ENCODE data around the gene HMX1. TPM values are rescaled to one million over a fixed set of nuclear protein-coding genes. Genes with fewer than 3 reads are reported as not detected.

HMX1 gene
- total and polyA plus RNA-seq, 10 of the 15 experiments (the other 5 are each of a cell fraction or from before 2014, with no cell fraction given), result not detected

- Histone ChIP-seq H4K20me1 (ENCODE audit: control insufficient read depth, insufficient read depth) (no peaks in the 10 kb centered on the region), H3K9me3 (replicated peaks; ENCODE audit: control insufficient read depth, insufficient read depth, low read length) (no peaks in the 10 kb centered on the region; the same call in 2 of the 3 replicates), H3K36me3 (ENCODE audit: control insufficient read depth in 2 of 2, insufficient read depth in 2 of 2, low read length in 1 of 2) (no peaks in the 10 kb centered on the region), H3K4me1 (ENCODE audit: control insufficient read depth, insufficient read depth, low read length) (no peaks in the 10 kb centered on the region), H3K79me2 (ENCODE audit: control insufficient read depth, insufficient read depth, low read length) (no peaks in the 10 kb centered on the region), H3K27ac (ENCODE audit: control insufficient read depth, insufficient read depth) (no peak overlapping the region), H3K27me3 (replicated peaks in 1 of 2; ENCODE audit: control insufficient read depth in 2 of 2, insufficient read depth in 2 of 2, low read length in 1 of 2) (no peaks in the 10 kb centered on the region; a peak in 1 of 4 replicates), H3K9ac (ENCODE audit: control insufficient read depth, insufficient read depth, low read length) (no peak overlapping the region), H3K4me2 (ENCODE audit: control insufficient read depth, insufficient read depth) (no peak overlapping the region), H2AFZ (ENCODE audit: control insufficient read depth, low read depth, low read length) (no peak overlapping the region), H3K4me3 (no peak overlapping the region)
- FAIRE-seq (no peak), ATAC-seq (no peak), DNase-seq (ENCODE audit: low read depth, low spot score) (no peak)
- no TSS peak for BruUV-seq (replicated peaks)
- TF ChIP-seq RELA (IDR thresholded peaks at IDR 0.05; ENCODE audit: borderline replicate concordance, partially characterized antibody), result no peak
- TF ChIP-seq, protein P1, sequence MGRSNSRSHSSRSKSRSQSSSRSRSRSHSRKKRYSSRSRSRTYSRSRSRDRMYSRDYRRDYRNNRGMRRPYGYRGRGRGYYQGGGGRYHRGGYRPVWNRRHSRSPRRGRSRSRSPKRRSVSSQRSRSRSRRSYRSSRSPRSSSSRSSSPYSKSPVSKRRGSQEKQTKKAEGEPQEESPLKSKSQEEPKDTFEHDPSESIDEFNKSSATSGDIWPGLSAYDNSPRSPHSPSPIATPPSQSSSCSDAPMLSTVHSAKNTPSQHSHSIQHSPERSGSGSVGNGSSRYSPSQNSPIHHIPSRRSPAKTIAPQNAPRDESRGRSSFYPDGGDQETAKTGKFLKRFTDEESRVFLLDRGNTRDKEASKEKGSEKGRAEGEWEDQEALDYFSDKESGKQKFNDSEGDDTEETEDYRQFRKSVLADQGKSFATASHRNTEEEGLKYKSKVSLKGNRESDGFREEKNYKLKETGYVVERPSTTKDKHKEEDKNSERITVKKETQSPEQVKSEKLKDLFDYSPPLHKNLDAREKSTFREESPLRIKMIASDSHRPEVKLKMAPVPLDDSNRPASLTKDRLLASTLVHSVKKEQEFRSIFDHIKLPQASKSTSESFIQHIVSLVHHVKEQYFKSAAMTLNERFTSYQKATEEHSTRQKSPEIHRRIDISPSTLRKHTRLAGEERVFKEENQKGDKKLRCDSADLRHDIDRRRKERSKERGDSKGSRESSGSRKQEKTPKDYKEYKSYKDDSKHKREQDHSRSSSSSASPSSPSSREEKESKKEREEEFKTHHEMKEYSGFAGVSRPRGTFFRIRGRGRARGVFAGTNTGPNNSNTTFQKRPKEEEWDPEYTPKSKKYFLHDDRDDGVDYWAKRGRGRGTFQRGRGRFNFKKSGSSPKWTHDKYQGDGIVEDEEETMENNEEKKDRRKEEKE (IDR thresholded peaks at IDR 0.05), result no peak
- no peak for TF ChIP-seq PAX5 (IDR thresholded peaks at IDR 0.05; ENCODE audit: borderline replicate concordance, low read depth, low read length)
- TF ChIP-seq ZNF217 (IDR thresholded peaks at IDR 0.05), result no peak
- TF ChIP-seq EGR1 (IDR thresholded peaks at IDR 0.05; ENCODE audit: borderline replicate concordance in 1 of 2, low read depth in 2 of 2, low read length in 2 of 2), result no peak
- no peak for TF ChIP-seq MLLT1 (IDR thresholded peaks at IDR 0.05)
- TF ChIP-seq SIN3A (IDR thresholded peaks at IDR 0.05; ENCODE audit: low read depth, low read length), result no peak
- TF ChIP-seq EZH2 (IDR thresholded peaks at IDR 0.05; ENCODE audit: borderline replicate concordance, control insufficient read depth, low read depth, low read length), result no peak
- TF ChIP-seq KDM1A (IDR thresholded peaks at IDR 0.05; ENCODE audit: borderline replicate concordance), result no peak
- TF ChIP-seq E4F1 (IDR thresholded peaks at IDR 0.05; ENCODE audit: borderline replicate concordance, partially characterized antibody), result no peak
- TF ChIP-seq SIX5 (IDR thresholded peaks at IDR 0.05; ENCODE audit: low read depth, low read length, severe bottlenecking), result no peak
- no peak for TF ChIP-seq BHLHE40 (IDR thresholded peaks at IDR 0.05; ENCODE audit: borderline replicate concordance in 1 of 2, low read depth in 2 of 2, low read length in 1 of 2)
- TF ChIP-seq ZNF207 (IDR thresholded peaks at IDR 0.05; ENCODE audit: borderline replicate concordance), result no peak
- TF ChIP-seq RUNX3 (IDR thresholded peaks at IDR 0.05; ENCODE audit: low read length), result no peak
- TF ChIP-seq ESRRA (IDR thresholded peaks at IDR 0.05; ENCODE audit: low read length), result no peak
- in situ Hi-C loops (cut with MboI), result no loop called here
- SMC1A ChIA-PET (ENCODE audit: uncharacterized antibody, unreplicated experiment), result no interaction called here
- 4% methylated on average over 3 of the region's 3 CpGs for WGBS (ENCODE audit: insufficient coverage, insufficient replicate concordance, low lambda C conversion rate, missing lambda C conversion rate)
- POLR2A ChIA-PET, result no interaction called here
- RAD21 ChIA-PET (ENCODE audit: unreplicated experiment), result no interaction called here
- intact Hi-C loops (cut with micrococcal nuclease; ENCODE audit: unreplicated experiment), result no loop called here
- CTCF ChIA-PET, result no interaction called here
Observed at GRCh38 chr4:8841678-8842268, 29.9 kb downstream of the HMX1 start.
